SK-N-SH (cell line): ENCODE measurements around the gene NDOR1. TPM values are rescaled to one million over a fixed set of nuclear protein-coding genes. Genes with fewer than 3 reads are reported as not detected.

Experiments
- CTCF ChIA-PET: fragments of 300-600, 350-600 bp; formaldehyde crosslinking; extraction: SDS; loops from one replicate; lab custom pipeline; 2021; lab: Yijun Ruan, JAX
- POLR2A ChIA-PET: fragments of 350-600 bp; sonication (Branson Sonifier 250); formaldehyde crosslinking; extraction: SDS; loops from one replicate; lab custom pipeline; 2020; ENCODE audit warnings: antibody characterized with exemption, inconsistent platforms; lab: Yijun Ruan, JAX
- DNase-seq: peaks from one replicate; pipeline ENCODE4 v3.0.0; 2012
- H2AFZ ChIP-seq: fragments of 200-600 bp; sonication (generic); 2 replicates; pipeline ENCODE4 v1.8.1; 2016; ENCODE audit warnings: antibody characterized with exemption, mild to moderate bottlenecking, low read depth
- H3F3A ChIP-seq: fragments of 200-600 bp; sonication (generic); replicated peaks from 2 replicates; pipeline ENCODE3; 2016; ENCODE audit warnings: antibody characterized with exemption, mild to moderate bottlenecking; ENCODE audit not compliant: insufficient read depth
- H3K27ac ChIP-seq, 2 experiments: fragments of 200-500 bp in 1 of 2; fragments of 200-600 bp in 1 of 2; sonication (Bioruptor generic) in 1 of 2; sonication (generic), shearing (Covaris generic) in 1 of 2; 2 replicates each; pipeline versions ENCODE4 v1.5.1 to v1.6.1; 2014 to 2016; ENCODE audit warnings: low read depth in 2 of 2, inconsistent platforms in 1 of 2, low read length in 1 of 2, mild to moderate bottlenecking in 1 of 2, mixed read lengths in 1 of 2
- H3K27me3 ChIP-seq: fragments of 200-600 bp; sonication (generic), shearing (Covaris generic); 2 replicates; pipeline ENCODE4 v1.6.1; 2016; ENCODE audit warnings: mixed run types; ENCODE audit not compliant: insufficient read depth
- H3K36me3 ChIP-seq, 2 experiments: fragments of 200-500 bp in 1 of 2; fragments of 200-600 bp in 1 of 2; sonication (Bioruptor generic) in 1 of 2; sonication (generic) in 1 of 2; replicated peaks in 1 of 2; 2 replicates each; pipeline versions ENCODE3 to v1.5.1; 2014 to 2016; ENCODE audit warnings: low read length in 1 of 2, mild to moderate bottlenecking in 1 of 2; ENCODE audit not compliant: insufficient read depth in 2 of 2, control insufficient read depth in 1 of 2
- H3K4me1 ChIP-seq, 2 experiments: fragments of 200-500 bp in 1 of 2; fragments of 200-600 bp in 1 of 2; sonication (Bioruptor generic) in 1 of 2; sonication (generic), shearing (Covaris generic) in 1 of 2; 2 replicates each; pipeline versions ENCODE4 v1.5.1 to v1.6.1; 2014 to 2016; ENCODE audit warnings: low read depth in 1 of 2, low read length in 1 of 2, mixed run types in 1 of 2; ENCODE audit not compliant: insufficient read depth in 2 of 2, control insufficient read depth in 1 of 2
- H3K4me2 ChIP-seq: fragments of 200-600 bp; sonication (generic), shearing (Covaris generic); 2 replicates; pipeline ENCODE4 v1.6.1; 2017; ENCODE audit warnings: mixed run types
- H3K4me3 ChIP-seq, 2 experiments: fragments of 200-500 bp in 1 of 2; fragments of 200-600 bp in 1 of 2; sonication (Bioruptor generic) in 1 of 2; sonication (generic), shearing (Covaris generic) in 1 of 2; 2 replicates each; pipeline versions ENCODE4 v1.5.1 to v1.8.1; 2014 to 2016; ENCODE audit warnings: low read depth in 2 of 2, inconsistent platforms in 1 of 2, low read length in 1 of 2, mild to moderate bottlenecking in 1 of 2, mixed read lengths in 1 of 2, moderate library complexity in 1 of 2
- H3K79me2 ChIP-seq: fragments of 200-600 bp; sonication (generic); 2 replicates; pipeline ENCODE4 v1.8.1; 2017; ENCODE audit warnings: mild to moderate bottlenecking; ENCODE audit not compliant: insufficient read depth
- H3K9ac ChIP-seq: fragments of 200-600 bp; sonication (generic); 2 replicates; pipeline ENCODE4 v1.6.1; 2017; ENCODE audit warnings: mixed run types
- H3K9me2 ChIP-seq: fragments of 200-600 bp; sonication (generic); 2 replicates; pipeline ENCODE4 v1.6.1; 2017; ENCODE audit warnings: mixed run types
- H3K9me3 ChIP-seq: fragments of 200-600 bp; sonication (generic); 2 replicates; pipeline ENCODE4 v1.6.1; 2017; ENCODE audit warnings: mixed run types, mild to moderate bottlenecking, moderate library complexity
- H4K20me1 ChIP-seq: fragments of 200-600 bp; sonication (generic); 2 replicates; pipeline ENCODE4 v1.6.1; 2017; ENCODE audit warnings: mild to moderate bottlenecking, mixed run types; ENCODE audit not compliant: insufficient read depth
- CTCF ChIP-seq: fragments of 200-600 bp; sonication (generic); IDR thresholded peaks from 2 replicates; pipeline ENCODE4 v1.6.1; 2017; ENCODE audit warnings: antibody characterized with exemption, mild to moderate bottlenecking, moderate library complexity
- EP300 ChIP-seq, 2 experiments: IDR thresholded peaks; 2 replicates each; pipeline versions ENCODE4 v1.4.0 to v1.6.1; 2012; ENCODE audit warnings: borderline replicate concordance in 1 of 2, low read depth in 1 of 2, low read length in 1 of 2
- EZH2phosphoT487 ChIP-seq: fragments of 200-600 bp; sonication (generic); IDR thresholded peaks from 2 replicates; pipeline ENCODE4 v1.6.1; 2017; ENCODE audit warnings: low read depth, mixed run types, mild to moderate bottlenecking, antibody characterized with exemption, moderate library complexity, borderline replicate concordance
- FOSL2 ChIP-seq: IDR thresholded peaks from 2 replicates; pipeline ENCODE4 v1.4.0; 2012; ENCODE audit warnings: low read depth, mild to moderate bottlenecking, moderate library complexity, borderline replicate concordance
- FOXM1 ChIP-seq: IDR thresholded peaks from 2 replicates; pipeline ENCODE4 v1.4.0; 2012; ENCODE audit warnings: low read depth, mild to moderate bottlenecking
- NFIC ChIP-seq: IDR thresholded peaks from 2 replicates; pipeline ENCODE4 v1.4.0; 2012; ENCODE audit warnings: borderline replicate concordance
- NRF1 ChIP-seq: IDR thresholded peaks from 2 replicates; pipeline ENCODE4 v1.6.1; 2012; ENCODE audit warnings: low read depth, mild to moderate bottlenecking, low read length
- RAD21 ChIP-seq: IDR thresholded peaks from 2 replicates; pipeline ENCODE4 v1.6.1; 2012; ENCODE audit warnings: mild to moderate bottlenecking, low read length
- RFX5 ChIP-seq: IDR thresholded peaks from 2 replicates; pipeline ENCODE4 v1.6.1; 2012; ENCODE audit warnings: mild to moderate bottlenecking, improper control_type of control experiment, low read length
- TAF1 ChIP-seq: IDR thresholded peaks from 2 replicates; pipeline ENCODE4 v1.6.1; 2012; ENCODE audit warnings: low read depth, mild to moderate bottlenecking, low read length, moderate library complexity, borderline replicate concordance
- WGBS: methylation state at CpG from one replicate; pipeline ENCODE4 v1.1.6; 2017; ENCODE audit warnings: low lambda C conversion rate; 5-methylcytosine and 5-hydroxymethylcytosine counted together
- polyA plus RNA-seq, 3 experiments: library from polyadenylated mRNA; depleted of rRNA; stranded (reverse); fragments of >200 nt; gene quantifications; 2 replicates each; pipeline ENCODE4 v1.2.3, GENCODE V29; 2012
- TF ChIP-seq, protein P1 (sequence below): IDR thresholded peaks from 2 replicates; pipeline ENCODE4 v1.4.0; 2012; ENCODE audit warnings: low read depth
- TF ChIP-seq, protein P2 (sequence below): fragments of 150-350 bp; IDR thresholded peaks from 2 replicates; pipeline ENCODE4 v1.6.1; 2016; ENCODE audit warnings: mild to moderate bottlenecking, low read depth, low read length

Gene NDOR1
- polyA plus RNA-seq, 1 of the 3 experiments (the other 2 are of a cell fraction) = 8.6 TPM

- H3F3A ChIP-seq = no peaks in the 10 kb centered on the region
- ChIA-PET POLR2A (no interaction called here), CTCF (interaction anchor here (0.6 to 2.0 kb wide), 7 partner anchors 13 to 130 kb away, joined by 3 to 7 read pairs (median 3); partner anchors contain the start of genes DPP7, GRIN1 and NPDC1)
- no peaks in the 10 kb centered on the region for H3K9me2 ChIP-seq
- DNase-seq = no peak
- H3K9me3 ChIP-seq = no peaks in the 10 kb centered on the region
- 68% methylated on average over 17 of the region's 17 CpGs for WGBS
- TF ChIP-seq RAD21 (peak; percentile 29), CTCF (peak; percentile 35), RFX5 (no peak)
- TF ChIP-seq, protein P1, sequence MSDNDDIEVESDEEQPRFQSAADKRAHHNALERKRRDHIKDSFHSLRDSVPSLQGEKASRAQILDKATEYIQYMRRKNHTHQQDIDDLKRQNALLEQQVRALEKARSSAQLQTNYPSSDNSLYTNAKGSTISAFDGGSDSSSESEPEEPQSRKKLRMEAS = no peak
- peaks cover 0 to 19% of the 10 kb centered on the region in 2 experiments; a peak in 1 of 4 replicates for H3K4me1 ChIP-seq
- no peak overlapping the region for H3K9ac ChIP-seq
- H3K4me3 ChIP-seq = no peak overlapping the region
- H3K27me3 ChIP-seq = no peaks in the 10 kb centered on the region
- H4K20me1 ChIP-seq = no peaks in the 10 kb centered on the region
- no peaks in the 10 kb centered on the region for H3K79me2 ChIP-seq
- peaks cover 0 to 29% of the 10 kb centered on the region in 2 experiments for H3K36me3 ChIP-seq
- H3K4me2 ChIP-seq = no peak overlapping the region
- H3K27ac ChIP-seq = no peak overlapping the region
- H2AFZ ChIP-seq = no peak overlapping the region
These were observed 29.0 kb upstream of the NDOR1 start for GRCh38 chr9:137176302-137177182.

DNA sequence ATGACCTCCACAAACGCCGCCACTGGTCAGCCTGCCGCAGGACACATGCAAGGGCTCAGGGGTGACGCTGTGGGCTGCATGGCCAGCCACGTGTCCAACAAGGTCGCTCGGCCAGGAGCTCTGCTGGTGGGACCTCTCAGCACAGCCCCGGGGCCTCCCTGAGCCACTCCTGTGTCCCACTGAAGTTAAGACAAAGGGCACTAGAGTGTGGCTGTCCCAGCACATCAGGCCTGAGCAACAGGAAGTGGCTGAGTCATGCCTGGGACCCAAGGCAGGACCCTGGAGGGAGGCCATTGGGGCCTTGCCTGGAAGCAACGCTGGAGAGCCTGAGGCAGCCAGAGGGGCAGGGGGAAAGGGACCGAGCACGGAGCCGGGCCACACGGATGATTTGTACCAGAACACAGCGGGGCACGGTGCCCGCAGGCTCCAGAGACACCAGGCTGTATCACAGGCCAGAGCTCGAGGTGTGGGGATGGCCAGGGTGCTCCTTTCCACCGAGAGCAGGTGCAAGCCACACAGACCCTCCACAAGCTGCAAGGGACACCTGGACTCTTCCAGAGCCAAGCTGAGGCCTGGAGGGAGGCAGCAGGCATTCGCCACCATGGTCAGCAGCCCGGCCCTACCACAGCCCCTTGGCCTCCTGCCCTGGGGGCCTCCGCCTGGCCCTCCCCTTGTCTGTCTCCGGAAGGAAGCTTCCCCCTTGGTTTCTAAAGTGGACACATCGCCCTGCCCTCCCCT is 27.1 kb upstream of the NDOR1 start:
- no peak overlapping the region for H2AFZ ChIP-seq
- no peaks in the 10 kb centered on the region for H3F3A ChIP-seq
- no peaks in the 10 kb centered on the region for H4K20me1 ChIP-seq
- DNase-seq = no peak
- H3K27ac ChIP-seq = no peak overlapping the region
- H3K27me3 ChIP-seq = no peaks in the 10 kb centered on the region
- peaks cover 0 to 46% of the 10 kb centered on the region in 2 experiments for H3K36me3 ChIP-seq
- no peak overlapping the region for H3K4me3 ChIP-seq
- POLR2A ChIA-PET = no interaction called here
- TF ChIP-seq FOXM1 (no peak), EP300 (IDR thresholded peaks at IDR 0.05; ENCODE audit: borderline replicate concordance in 1 of 2, low read depth in 1 of 2, low read length in 1 of 2) (no peak), TAF1 (no peak), NFIC (no peak), NRF1 (no peak), EZH2phosphoT487 (no peak), FOSL2 (no peak)
- TF ChIP-seq, protein P1 = no peak
- TF ChIP-seq, protein P2, sequence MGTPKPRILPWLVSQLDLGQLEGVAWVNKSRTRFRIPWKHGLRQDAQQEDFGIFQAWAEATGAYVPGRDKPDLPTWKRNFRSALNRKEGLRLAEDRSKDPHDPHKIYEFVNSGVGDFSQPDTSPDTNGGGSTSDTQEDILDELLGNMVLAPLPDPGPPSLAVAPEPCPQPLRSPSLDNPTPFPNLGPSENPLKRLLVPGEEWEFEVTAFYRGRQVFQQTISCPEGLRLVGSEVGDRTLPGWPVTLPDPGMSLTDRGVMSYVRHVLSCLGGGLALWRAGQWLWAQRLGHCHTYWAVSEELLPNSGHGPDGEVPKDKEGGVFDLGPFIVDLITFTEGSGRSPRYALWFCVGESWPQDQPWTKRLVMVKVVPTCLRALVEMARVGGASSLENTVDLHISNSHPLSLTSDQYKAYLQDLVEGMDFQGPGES = no peak
- TF ChIP-seq, all 33 proteins: peak for 0
- Histone ChIP-seq H3K4me1 (peaks cover 0 to 11% of the 10 kb centered on the region in 2 experiments; a peak in 1 of 4 replicates), H3K9ac (no peak overlapping the region), H3K4me2 (no peak overlapping the region), H3K9me2 (no peaks in the 10 kb centered on the region), H3K9me3 (no peaks in the 10 kb centered on the region), H3K79me2 (no peaks in the 10 kb centered on the region)
- WGBS = 88% methylated on average over 15 of the region's 23 CpGs
- CTCF ChIA-PET = interaction anchor here (1.4 kb wide), 1 partner anchor 58 kb away, joined by 5 read pairs; no protein-coding TSS in a partner anchor
